Common myeloid progenitor, CD34-positive (primary cell): ENCODE results near the gene SCYL1.

Experiments
- CTCF ChIA-PET: fragments of 350-600 bp; sonication (Branson Sonifier 250); formaldehyde crosslinking; loops from one replicate; lab custom pipeline; 2021; ENCODE audit warnings: antibody characterized with exemption; lab: Charles Lee
- POLR2A ChIA-PET: fragments of 350-600 bp; sonication (Branson Sonifier 250); formaldehyde crosslinking; loops from one replicate; lab custom pipeline; 2021; ENCODE audit warnings: antibody characterized with exemption; lab: Charles Lee
- DNase-seq, 3 donors: peaks; one replicate each; pipeline versions ENCODE4 v3.0.0 to v3.0.0-alpha.2; 2013
- H3K27ac ChIP-seq, 2 experiments: 1 replicate in 1 of 2; 2 replicates in 1 of 2; pipeline ENCODE4 v1.7.0; 2013; ENCODE audit warnings: inconsistent platforms in 2 of 2, low read length in 2 of 2, mild to moderate bottlenecking in 2 of 2, low read depth in 1 of 2, moderate library complexity in 1 of 2; ENCODE audit not compliant: severe bottlenecking in 2 of 2, insufficient read depth in 1 of 2, poor library complexity in 1 of 2
- H3K27me3 ChIP-seq, 5 experiments: replicated peaks in 2 of 5; 1 replicate in 3 of 5; 2 replicates in 2 of 5; pipeline versions ENCODE4 v1.6.1 to v1.7.0; 2013; ENCODE audit warnings: low read length in 4 of 5, mild to moderate bottlenecking in 2 of 5, moderate library complexity in 2 of 5, inconsistent platforms in 1 of 5; ENCODE audit not compliant: insufficient read depth in 5 of 5, control insufficient read depth in 4 of 5
- H3K36me3 ChIP-seq, 4 experiments: 1 replicate in 2 of 4; 2 replicates in 2 of 4; pipeline versions ENCODE4 v1.6.1 to v1.7.0; 2013; ENCODE audit warnings: low read length in 3 of 4, control low read depth in 1 of 4, mild to moderate bottlenecking in 1 of 4; ENCODE audit not compliant: control insufficient read depth in 4 of 4, insufficient read depth in 4 of 4
- H3K4me1 ChIP-seq, 4 experiments: 1 replicate in 3 of 4; 2 replicates in 1 of 4; pipeline versions ENCODE4 v1.6.1 to v1.7.1; 2013; ENCODE audit warnings: low read length in 3 of 4, mild to moderate bottlenecking in 3 of 4, control low read depth in 1 of 4, inconsistent platforms in 1 of 4, moderate library complexity in 1 of 4; ENCODE audit not compliant: control insufficient read depth in 4 of 4, insufficient read depth in 4 of 4; ENCODE audit errors: control extremely low read depth in 1 of 4
- H3K4me3 ChIP-seq, 7 experiments: 1 replicate in 4 of 7; 2 replicates in 3 of 7; pipeline versions ENCODE4 v1.5.1 to v1.7.0; 2013; ENCODE audit warnings: mild to moderate bottlenecking in 7 of 7, low read length in 6 of 7, moderate library complexity in 6 of 7, inconsistent platforms in 2 of 7, low read depth in 2 of 7, control low read depth in 1 of 7; ENCODE audit not compliant: insufficient read depth in 4 of 7, control insufficient read depth in 1 of 7; ENCODE audit errors: extremely low read depth in 1 of 7
- H3K9me3 ChIP-seq, 5 experiments: 1 replicate in 4 of 5; 2 replicates in 1 of 5; pipeline versions ENCODE4 v1.6.1 to v1.7.1; 2013; ENCODE audit warnings: low read length in 4 of 5, mild to moderate bottlenecking in 2 of 5, inconsistent platforms in 1 of 5, low read depth in 1 of 5, moderate library complexity in 1 of 5; ENCODE audit not compliant: control insufficient read depth in 4 of 5, insufficient read depth in 2 of 5; ENCODE audit errors: control extremely low read depth in 1 of 5
- WGBS: methylation state at CpG from one replicate; pipeline ENCODE4 v1.1.5; 2013; ENCODE audit not compliant: insufficient coverage; 5-methylcytosine and 5-hydroxymethylcytosine counted together

SCYL1 gene

DNA sequence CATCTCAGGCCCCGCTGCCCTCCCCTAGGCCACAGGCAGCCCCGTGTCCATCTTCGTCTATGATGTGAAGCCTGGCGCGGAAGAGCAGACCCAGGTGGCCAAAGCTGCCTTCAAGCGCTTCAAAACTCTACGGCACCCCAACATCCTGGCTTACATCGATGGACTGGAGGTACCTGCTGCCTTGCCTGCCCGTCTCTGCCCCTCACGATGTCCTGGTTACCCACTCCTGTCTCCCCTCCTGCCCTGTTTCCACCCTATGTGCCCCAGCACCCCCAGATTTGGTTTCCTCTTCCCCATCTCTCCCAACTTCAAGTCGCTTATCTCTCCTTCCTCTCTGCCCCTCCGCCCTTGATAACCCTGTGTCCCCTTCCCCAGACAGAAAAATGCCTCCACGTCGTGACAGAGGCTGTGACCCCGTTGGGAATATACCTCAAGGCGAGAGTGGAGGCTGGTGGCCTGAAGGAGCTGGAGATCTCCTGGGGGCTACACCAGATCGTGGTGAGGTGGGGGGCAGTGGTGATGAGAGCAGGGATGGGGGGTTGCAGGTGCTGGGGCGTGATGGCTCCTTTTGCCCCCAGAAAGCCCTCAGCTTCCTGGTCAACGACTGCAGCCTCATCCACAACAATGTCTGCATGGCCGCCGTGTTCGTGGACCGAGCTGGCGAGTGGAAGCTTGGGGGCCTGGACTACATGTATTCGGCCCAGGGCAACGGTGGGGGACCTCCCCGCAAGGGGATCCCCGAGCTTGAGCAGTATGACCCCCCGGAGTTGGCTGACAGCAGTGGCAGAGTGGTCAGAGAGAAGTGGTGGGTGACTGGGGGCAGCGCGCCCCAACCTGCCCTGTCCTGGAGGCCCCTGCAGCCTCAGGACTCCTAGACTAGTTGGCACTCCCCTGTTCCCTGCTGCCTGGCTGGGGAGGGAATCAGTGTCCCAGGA lies 930 bp downstream of the SCYL1 start:
- ChIA-PET CTCF (interaction anchor here (1.0 to 2.5 kb wide), 8 partner anchors 12 to 68 kb away, joined by 3 to 8 read pairs (median 5); partner anchors contain the start of gene FAM89B), POLR2A (interaction anchor here (0.9 to 1.4 kb wide), 6 partner anchors 14 to 77 kb away, joined by 3 to 10 read pairs (median 4); partner anchors contain the start of gene FAM89B)
- Histone ChIP-seq H3K4me3 (peak overlapping the region; percentile 67 to 85 (median 77)), H3K36me3 (peaks cover 2 to 33% (median 19%) of the 10 kb centered on the region in 4 experiments), H3K27ac (peak overlapping the region in 1 of 2 experiments; percentile 79), H3K27me3 (no peaks in the 10 kb centered on the region), H3K4me1 (peaks cover 10 to 44% (median 38%) of the 10 kb centered on the region in 4 experiments), H3K9me3 (no peaks in the 10 kb centered on the region)
- peak in 1 of 3 donors; percentile 25 for DNase-seq
- 44% methylated on average over 19 of the region's 31 CpGs for WGBS

GRCh38 chr11:65526744-65527143 lies 1.9 kb downstream of the SCYL1 start:
- Histone ChIP-seq H3K4me1 (peaks cover 10 to 42% (median 38%) of the 10 kb centered on the region in 4 experiments), H3K4me3 (peak overlapping the region in 1 of 7 experiments; percentile 77), H3K27me3 (no peaks in the 10 kb centered on the region), H3K27ac (no peak overlapping the region), H3K36me3 (peaks cover 2 to 43% (median 28%) of the 10 kb centered on the region in 4 experiments), H3K9me3 (no peaks in the 10 kb centered on the region)
- 96% methylated on average over 8 of the region's 8 CpGs for WGBS
- CTCF ChIA-PET, result interaction anchor here (1.0 to 2.5 kb wide), 6 partner anchors 14 to 67 kb away, joined by 3 to 8 read pairs (median 4); partner anchors contain the start of gene FAM89B
- POLR2A ChIA-PET, result no interaction called here
- DNase-seq, result no peak

DNA sequence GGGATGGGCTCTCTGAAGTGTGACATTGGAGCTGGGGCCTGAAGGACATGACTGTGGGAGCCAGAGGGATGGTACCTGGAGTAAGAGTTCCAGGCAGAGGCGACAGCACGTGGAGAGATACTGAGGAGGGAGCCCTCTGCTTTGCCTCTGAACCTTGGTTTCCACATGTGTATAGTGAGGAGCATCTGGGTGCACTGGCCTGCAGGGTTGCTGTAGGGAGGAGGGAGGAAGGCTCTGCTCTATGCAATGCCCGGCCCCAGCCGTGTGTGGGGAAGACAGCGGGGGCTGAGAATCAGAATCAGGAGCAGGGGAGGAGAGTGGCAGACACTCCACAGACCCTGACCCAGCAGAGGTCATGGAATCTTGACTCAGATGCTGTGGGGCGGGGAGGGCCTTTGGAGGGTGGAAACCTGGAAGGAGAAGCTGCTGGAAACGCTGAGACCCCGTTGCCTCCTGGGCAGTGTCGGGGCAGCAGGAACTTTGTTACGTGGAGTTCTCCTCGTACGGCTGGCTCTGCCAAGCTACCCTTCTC lies 4.0 kb downstream of the SCYL1 start:
- ChIA-PET POLR2A (no interaction called here), CTCF (interaction anchor here (0.9 to 21.8 kb wide), 4 partner anchors 12 to 65 kb away, joined by 3 to 262 read pairs (median 16); partner anchors contain the start of gene EHBP1L1)
- H3K4me1 ChIP-seq, result peaks cover 4 to 20% (median 19%) of the 10 kb centered on the region in 4 experiments
- 100% methylated on average over 4 of the region's 12 CpGs for WGBS
- no peaks in the 10 kb centered on the region for H3K27me3 ChIP-seq
- H3K36me3 ChIP-seq, result peaks cover 2 to 58% (median 40%) of the 10 kb centered on the region in 4 experiments
- H3K27ac ChIP-seq, result no peak overlapping the region
- no peaks in the 10 kb centered on the region for H3K9me3 ChIP-seq
- no peak overlapping the region for H3K4me3 ChIP-seq
- no peak for DNase-seq

- Histone ChIP-seq H3K9me3 (no peaks in the 10 kb centered on the region), H3K36me3 (peaks cover 2 to 59% (median 40%) of the 10 kb centered on the region in 4 experiments), H3K4me3 (no peak overlapping the region), H3K4me1 (peaks cover 0 to 13% (median 12%) of the 10 kb centered on the region in 4 experiments), H3K27ac (no peak overlapping the region), H3K27me3 (no peaks in the 10 kb centered on the region)
- no peak for DNase-seq
- CTCF ChIA-PET, result interaction anchor here (0.6 to 21.8 kb wide), 6 partner anchors 8 to 710 kb away, joined by 3 to 262 read pairs (median 5); partner anchors contain the start of gene EHBP1L1
- WGBS, result 89% methylated on average over 3 of the region's 10 CpGs
- POLR2A ChIA-PET, result no interaction called here
These were observed 4.7 kb downstream of the SCYL1 start for GRCh38 chr11:65529475-65530156.

- peak in 1 of 3 donors; percentile 26 for DNase-seq
- no peak overlapping the region for H3K27ac ChIP-seq
- POLR2A ChIA-PET, result no interaction called here
- H3K27me3 ChIP-seq, result no peaks in the 10 kb centered on the region
- H3K9me3 ChIP-seq, result no peaks in the 10 kb centered on the region
- 89% methylated on average over 3 of the region's 5 CpGs for WGBS
- H3K4me3 ChIP-seq, result no peak overlapping the region
- peaks cover 4 to 64% (median 43%) of the 10 kb centered on the region in 4 experiments for H3K36me3 ChIP-seq
- CTCF ChIA-PET, result interaction anchor here (0.7 to 21.8 kb wide), 6 partner anchors 8 to 64 kb away, joined by 3 to 262 read pairs (median 6); partner anchors contain the start of gene EHBP1L1
- peaks cover 0 to 13% (median 12%) of the 10 kb centered on the region in 4 experiments for H3K4me1 ChIP-seq
These were observed 5.2 kb downstream of the SCYL1 start for GRCh38 chr11:65530157-65530496.

GRCh38 chr11:65532388-65533064 lies 7.6 kb downstream of the SCYL1 start:
- no peaks in the 10 kb centered on the region for H3K4me1 ChIP-seq
- peaks cover 2 to 73% (median 55%) of the 10 kb centered on the region in 4 experiments for H3K36me3 ChIP-seq
- no peak for DNase-seq
- 100% methylated on average over 12 of the region's 15 CpGs for WGBS
- H3K4me3 ChIP-seq, result no peak overlapping the region
- POLR2A ChIA-PET, result interaction anchor here (0.7 kb wide), 1 partner anchor 54 kb away, joined by 3 read pairs; no protein-coding TSS in a partner anchor
- no peaks in the 10 kb centered on the region for H3K27me3 ChIP-seq
- CTCF ChIA-PET, result interaction anchor here (0.7 to 21.8 kb wide), 4 partner anchors 8 to 61 kb away, joined by 3 to 262 read pairs (median 14); partner anchors contain the start of gene EHBP1L1
- H3K9me3 ChIP-seq, result no peaks in the 10 kb centered on the region
- no peak overlapping the region for H3K27ac ChIP-seq
